BJ (cell line): Measurements from ENCODE around the gene OTUD7B. TPM values are rescaled to one million over a fixed set of nuclear protein-coding genes. Genes with fewer than 3 reads are reported as not detected.

ENCODE experiments used
- CTCF ChIA-PET: fragments of 350-600 bp; formaldehyde crosslinking; extraction: SDS; loops from one replicate; lab custom pipeline; 2021; ENCODE audit warnings: antibody characterized with exemption, inconsistent platforms; lab: Yijun Ruan, JAX
- POLR2A ChIA-PET: fragments of 300-600 bp; sonication (Branson Sonifier 250); formaldehyde crosslinking; extraction: SDS; loops from one replicate; lab custom pipeline; 2021; ENCODE audit warnings: antibody characterized with exemption; lab: Charles Lee
- DNase-seq: peaks from one replicate; pipeline ENCODE4 v3.0.0-alpha.2; 2011; ENCODE audit warnings: low read depth
- H3K27me3 ChIP-seq: 2 replicates; pipeline ENCODE4 v1.6.0; 2011; ENCODE audit warnings: low read length; ENCODE audit not compliant: control insufficient read depth, insufficient read depth
- H3K36me3 ChIP-seq: 2 replicates; pipeline ENCODE4 v1.5.1; 2011; ENCODE audit warnings: low read length; ENCODE audit not compliant: control insufficient read depth, insufficient read depth
- H3K4me3 ChIP-seq: 2 replicates; pipeline ENCODE4 v1.5.1; 2011; ENCODE audit warnings: low read depth, mild to moderate bottlenecking, control low read depth, low read length
- polyA plus RNA-seq: library from polyadenylated mRNA; depleted of rRNA; stranded (reverse); fragments of >200 nt; gene quantifications from 2 replicates; pipeline ENCODE4 v1.2.3, GENCODE V29; 2011
- TF ChIP-seq, protein P1 (sequence below): IDR thresholded peaks from 2 replicates; pipeline ENCODE4 v1.5.1; 2011; ENCODE audit warnings: low read depth, mild to moderate bottlenecking, control low read depth, inconsistent platforms, low read length, moderate library complexity; ENCODE audit not compliant: insufficient read depth

The OTUD7B gene
- polyA plus RNA-seq, 1 experiment = 10.1 TPM

DNA sequence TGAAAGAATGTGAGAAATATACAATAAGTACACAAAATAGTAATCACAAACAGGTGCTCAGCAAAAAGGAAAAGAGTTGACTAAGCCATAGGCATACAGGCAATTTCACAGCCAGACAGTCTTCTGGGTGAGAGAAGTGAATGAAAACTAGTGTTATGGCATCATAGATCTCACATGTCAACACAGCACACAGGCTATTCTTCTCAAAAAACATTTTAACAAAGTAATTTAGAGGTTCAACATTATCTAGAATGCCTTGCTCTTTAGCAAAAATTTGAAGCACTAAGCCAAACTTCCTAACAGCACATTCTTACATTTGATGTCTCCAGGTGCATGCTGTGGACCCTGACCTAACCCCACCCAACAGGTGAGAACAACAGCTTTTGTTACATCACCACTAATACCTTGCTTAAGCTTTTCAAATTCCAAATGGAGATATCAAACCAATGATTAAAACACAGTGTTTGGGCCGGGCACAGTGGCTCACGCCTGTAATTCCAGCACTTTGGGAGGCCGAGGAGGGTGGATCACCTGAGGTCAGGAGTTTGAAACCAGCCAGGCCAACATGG is 30.5 kb downstream of the OTUD7B start:
- Histone ChIP-seq H3K4me3 (no peak overlapping the region), H3K27me3 (no peaks in the 10 kb centered on the region), H3K36me3 (peaks cover 4% of the 10 kb centered on the region; the same call in 1 of the 2 replicates)
- TF ChIP-seq, protein P1, sequence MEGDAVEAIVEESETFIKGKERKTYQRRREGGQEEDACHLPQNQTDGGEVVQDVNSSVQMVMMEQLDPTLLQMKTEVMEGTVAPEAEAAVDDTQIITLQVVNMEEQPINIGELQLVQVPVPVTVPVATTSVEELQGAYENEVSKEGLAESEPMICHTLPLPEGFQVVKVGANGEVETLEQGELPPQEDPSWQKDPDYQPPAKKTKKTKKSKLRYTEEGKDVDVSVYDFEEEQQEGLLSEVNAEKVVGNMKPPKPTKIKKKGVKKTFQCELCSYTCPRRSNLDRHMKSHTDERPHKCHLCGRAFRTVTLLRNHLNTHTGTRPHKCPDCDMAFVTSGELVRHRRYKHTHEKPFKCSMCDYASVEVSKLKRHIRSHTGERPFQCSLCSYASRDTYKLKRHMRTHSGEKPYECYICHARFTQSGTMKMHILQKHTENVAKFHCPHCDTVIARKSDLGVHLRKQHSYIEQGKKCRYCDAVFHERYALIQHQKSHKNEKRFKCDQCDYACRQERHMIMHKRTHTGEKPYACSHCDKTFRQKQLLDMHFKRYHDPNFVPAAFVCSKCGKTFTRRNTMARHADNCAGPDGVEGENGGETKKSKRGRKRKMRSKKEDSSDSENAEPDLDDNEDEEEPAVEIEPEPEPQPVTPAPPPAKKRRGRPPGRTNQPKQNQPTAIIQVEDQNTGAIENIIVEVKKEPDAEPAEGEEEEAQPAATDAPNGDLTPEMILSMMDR = no peak
- DNase-seq = no peak
- POLR2A ChIA-PET = interaction anchor here (0.6 kb wide), 1 partner anchor 167 kb away, joined by 4 read pairs; no protein-coding TSS in a partner anchor
- CTCF ChIA-PET = no interaction called here

DNA sequence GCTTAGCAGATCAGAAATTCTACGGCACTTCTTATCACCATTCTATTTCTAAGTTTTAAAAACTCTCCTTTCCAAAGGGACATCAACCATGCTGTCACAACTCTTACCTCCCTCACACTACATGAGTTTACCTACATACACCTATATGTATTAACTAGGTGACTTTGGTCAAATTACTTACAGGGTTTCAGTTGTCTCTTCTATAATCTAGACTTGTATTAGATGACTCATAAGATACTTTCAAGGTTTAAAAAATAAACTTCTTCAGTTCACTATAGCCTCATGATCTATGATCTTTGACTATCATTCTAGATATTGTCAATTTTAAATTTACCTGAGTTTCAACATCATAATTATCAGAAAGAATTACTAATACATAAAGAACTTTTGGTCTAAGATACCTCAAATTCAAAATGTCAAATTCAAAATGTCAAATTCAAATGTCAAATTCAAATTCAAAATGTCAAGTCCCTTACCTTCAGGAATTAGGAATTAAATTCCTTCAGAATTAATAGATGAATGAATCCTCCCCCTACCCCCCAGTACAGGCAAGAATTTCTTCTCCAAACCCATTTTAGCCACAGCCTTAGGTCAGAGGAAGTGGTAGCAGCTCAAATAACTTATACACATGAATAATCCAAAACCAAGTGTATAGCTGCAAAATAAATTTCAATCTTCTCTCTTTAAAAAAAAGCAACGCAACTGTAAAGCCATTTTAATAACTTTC is 31.1 kb downstream of the OTUD7B start:
- ChIA-PET POLR2A (interaction anchor here (0.6 kb wide), 2 partner anchors 107 to 167 kb away, joined by 3 to 4 read pairs; no protein-coding TSS in a partner anchor), CTCF (interaction anchor here (1.4 kb wide), 1 partner anchor 17 kb away, joined by 11 read pairs; no protein-coding TSS in a partner anchor)
- no peak overlapping the region for H3K4me3 ChIP-seq
- TF ChIP-seq, protein P1 = no peak
- DNase-seq = no peak
- H3K36me3 ChIP-seq = peaks cover 5% of the 10 kb centered on the region
- H3K27me3 ChIP-seq = no peaks in the 10 kb centered on the region

GRCh38 chr1:149978547-149979023 is 31.9 kb downstream of the OTUD7B start:
- peaks cover 7% of the 10 kb centered on the region for H3K36me3 ChIP-seq
- H3K27me3 ChIP-seq = no peaks in the 10 kb centered on the region
- TF ChIP-seq, protein P1 = no peak
- no peak overlapping the region for H3K4me3 ChIP-seq
- ChIA-PET POLR2A (no interaction called here), CTCF (interaction anchor here (1.4 kb wide), 1 partner anchor 16 kb away, joined by 11 read pairs; no protein-coding TSS in a partner anchor)
- no peak for DNase-seq

- Histone ChIP-seq H3K27me3 (no peaks in the 10 kb centered on the region), H3K4me3 (no peak overlapping the region), H3K36me3 (peaks cover 9% of the 10 kb centered on the region)
- TF ChIP-seq, protein P1 = no peak
- POLR2A ChIA-PET = no interaction called here
- DNase-seq = no peak
- CTCF ChIA-PET = interaction anchor here (1.0 kb wide), 1 partner anchor 20 kb away, joined by 3 read pairs; no protein-coding TSS in a partner anchor
Observed at GRCh38 chr1:149977345-149977744, 33.2 kb downstream of the OTUD7B start.

DNA sequence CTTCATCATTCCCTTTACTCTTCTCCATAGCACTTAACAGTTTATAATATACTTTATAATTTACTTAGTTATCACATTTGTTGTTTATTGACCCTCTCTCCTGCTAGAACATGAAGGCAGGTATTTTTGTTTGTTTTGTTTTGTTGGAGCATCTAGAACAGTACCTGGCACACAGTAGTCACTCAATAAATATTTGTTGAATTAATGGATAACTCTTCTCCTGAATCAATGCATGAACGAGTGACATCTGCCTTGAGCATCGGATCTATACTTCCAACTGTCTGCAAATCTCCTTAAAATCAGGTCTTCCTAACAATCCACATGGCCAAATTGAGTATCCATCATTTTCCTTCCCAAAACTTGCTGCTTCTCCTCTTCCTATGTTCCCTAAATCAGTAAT is 38.0 kb downstream of the OTUD7B start:
- Histone ChIP-seq H3K36me3 (peaks cover 12% of the 10 kb centered on the region), H3K4me3 (no peak overlapping the region), H3K27me3 (no peaks in the 10 kb centered on the region)
- DNase-seq = no peak
- TF ChIP-seq, protein P1 = no peak
- ChIA-PET CTCF (interaction anchor here (1.9 kb wide), 1 partner anchor 10 kb away, joined by 4 read pairs; no protein-coding TSS in a partner anchor), POLR2A (no interaction called here)
